HEK293 (cell line): ENCODE measurements around the gene TAS2R60.

Source experiments
- CTCF ChIA-PET: fragments of 350-600 bp; formaldehyde crosslinking; extraction: SDS; loops from one replicate; lab custom pipeline; 2021; ENCODE audit warnings: antibody characterized with exemption; lab: Yijun Ruan, JAX
- POLR2A ChIA-PET: fragments of 300-600 bp; formaldehyde crosslinking; extraction: SDS; loops from one replicate; lab custom pipeline; 2020; ENCODE audit warnings: antibody characterized with exemption, inconsistent platforms; lab: Yijun Ruan, JAX
- H3K27ac ChIP-seq: fragments of 200-500 bp; sonication (Bioruptor generic); 2 replicates; pipeline ENCODE4 v1.5.1; 2014; ENCODE audit warnings: low read depth, low read length, control low read depth, inconsistent platforms; ENCODE audit errors: extremely low read depth
- H3K36me3 ChIP-seq, 2 experiments: fragments of 200-500 bp in 1 of 2; sonication (Bioruptor generic) in 1 of 2; 1 replicate in 1 of 2; 2 replicates in 1 of 2; pipeline ENCODE4 v1.5.1; 2014 to 2017; ENCODE audit warnings: inconsistent platforms in 2 of 2, low read length in 2 of 2; ENCODE audit not compliant: control insufficient read depth in 2 of 2, insufficient read depth in 1 of 2
- H3K4me1 ChIP-seq: fragments of 200-500 bp; sonication (Bioruptor generic); 2 replicates; pipeline ENCODE4 v1.5.1; 2014; ENCODE audit warnings: mild to moderate bottlenecking, low read length, inconsistent platforms; ENCODE audit not compliant: control insufficient read depth, insufficient read depth
- H3K4me3 ChIP-seq: 2 replicates; pipeline ENCODE4 v1.5.1; 2011; ENCODE audit warnings: low read depth, mild to moderate bottlenecking, control low read depth, low read length, moderate library complexity
- H3K9me3 ChIP-seq: fragments of 200-500 bp; sonication (Bioruptor generic); 2 replicates; pipeline ENCODE4 v1.5.1; 2014; ENCODE audit warnings: low read depth, low read length, inconsistent platforms; ENCODE audit not compliant: control insufficient read depth, insufficient read depth
- GLI4 ChIP-seq: fragments of 450-650 bp; formaldehyde crosslinking; IDR thresholded peaks from 2 replicates; pipeline ENCODE4 v1.5.1; 2016; ENCODE audit warnings: missing biosample characterization, missing genetic modification characterization
- IKZF3 ChIP-seq: fragments of 450-650 bp; IDR thresholded peaks from 2 replicates; pipeline ENCODE4 v1.5.0; 2018; ENCODE audit warnings: missing biosample characterization, mild to moderate bottlenecking, missing genetic modification characterization, moderate library complexity
- KLF9 ChIP-seq: fragments of 450-650 bp; formaldehyde crosslinking; IDR thresholded peaks from 2 replicates; pipeline ENCODE4 v1.5.1; 2016; ENCODE audit warnings: missing biosample characterization, missing genetic modification characterization, low read depth
- SCRT2 ChIP-seq: fragments of 450-650 bp; formaldehyde crosslinking; IDR thresholded peaks from 2 replicates; pipeline ENCODE4 v1.5.1; 2016; ENCODE audit warnings: missing biosample characterization, missing genetic modification characterization
- ZBTB20 ChIP-seq: fragments of 450-650 bp; formaldehyde crosslinking; IDR thresholded peaks from 2 replicates; pipeline ENCODE4 v1.5.1; 2016; ENCODE audit warnings: missing biosample characterization, missing genetic modification characterization
- ZEB2 ChIP-seq: fragments of 450-650 bp; formaldehyde crosslinking; IDR thresholded peaks from 2 replicates; pipeline ENCODE4 v1.5.1; 2016; ENCODE audit warnings: missing biosample characterization, missing genetic modification characterization
- ZNF10 ChIP-seq: fragments of 450-650 bp; formaldehyde crosslinking; IDR thresholded peaks from 2 replicates; pipeline ENCODE4 v1.5.1; 2017; ENCODE audit warnings: missing biosample characterization, missing genetic modification characterization
- ZNF157 ChIP-seq: fragments of 450-650 bp; formaldehyde crosslinking; IDR thresholded peaks from 2 replicates; pipeline ENCODE4 v1.5.1; 2016; ENCODE audit warnings: missing biosample characterization, missing genetic modification characterization
- ZNF274 ChIP-seq, 2 experiments: fragments of 200-500 bp in 1 of 2; fragments of 450-650 bp in 1 of 2; sonication (Bioruptor generic) in 1 of 2; formaldehyde crosslinking in 1 of 2; IDR thresholded peaks; 2 replicates each; pipeline versions ENCODE4 v1.5.1 to v1.6.1; 2014 to 2016; ENCODE audit warnings: borderline replicate concordance in 1 of 2, inconsistent platforms in 1 of 2, low read length in 1 of 2, missing biosample characterization in 1 of 2, missing genetic modification characterization in 1 of 2
- ZNF37A ChIP-seq: fragments of 450-650 bp; IDR thresholded peaks from 2 replicates; pipeline ENCODE4 v1.5.1; 2018; ENCODE audit warnings: missing biosample characterization, missing genetic modification characterization
- ZNF404 ChIP-seq: fragments of 450-650 bp; formaldehyde crosslinking; IDR thresholded peaks from 2 replicates; pipeline ENCODE4 v1.5.1; 2017; ENCODE audit warnings: missing biosample characterization, missing genetic modification characterization
- ZNF514 ChIP-seq: fragments of 450-650 bp; formaldehyde crosslinking; IDR thresholded peaks from 2 replicates; pipeline ENCODE4 v1.5.1; 2016; ENCODE audit warnings: missing biosample characterization, missing genetic modification characterization
- ZNF571 ChIP-seq: fragments of 450-650 bp; formaldehyde crosslinking; IDR thresholded peaks from 2 replicates; pipeline ENCODE4 v1.5.0; 2017; ENCODE audit warnings: missing biosample characterization, missing genetic modification characterization
- ZNF585B ChIP-seq: fragments of 450-650 bp; formaldehyde crosslinking; IDR thresholded peaks from 2 replicates; pipeline ENCODE4 v1.5.1; 2016; ENCODE audit warnings: missing biosample characterization, missing genetic modification characterization
- ZNF596 ChIP-seq: fragments of 450-650 bp; IDR thresholded peaks from 2 replicates; pipeline ENCODE4 v1.5.0; 2018; ENCODE audit warnings: missing biosample characterization, mild to moderate bottlenecking, missing genetic modification characterization, moderate library complexity
- ZNF626 ChIP-seq: fragments of 450-650 bp; sonication (Bioruptor Pico); formaldehyde crosslinking; IDR thresholded peaks from 2 replicates; pipeline ENCODE4 v1.5.1; 2018; ENCODE audit warnings: missing biosample characterization, missing genetic modification characterization, inconsistent platforms
- ZNF701 ChIP-seq: fragments of 450-650 bp; formaldehyde crosslinking; IDR thresholded peaks from 2 replicates; pipeline ENCODE4 v1.5.1; 2016; ENCODE audit warnings: missing biosample characterization, missing genetic modification characterization
- ZNF776 ChIP-seq: fragments of 450-650 bp; formaldehyde crosslinking; IDR thresholded peaks from 2 replicates; pipeline ENCODE4 v1.5.0; 2017; ENCODE audit warnings: missing biosample characterization, missing genetic modification characterization, borderline replicate concordance
- TF ChIP-seq, protein P1 (sequence below): fragments of 450-650 bp; formaldehyde crosslinking; IDR thresholded peaks from 2 replicates; pipeline ENCODE4 v1.5.1; 2016; ENCODE audit warnings: missing biosample characterization, missing genetic modification characterization
- TF ChIP-seq, protein P2 (sequence below): fragments of 450-650 bp; formaldehyde crosslinking; IDR thresholded peaks from 2 replicates; pipeline ENCODE4 v1.5.1; 2016; ENCODE audit warnings: missing biosample characterization, missing genetic modification characterization

Gene TAS2R60

DNA sequence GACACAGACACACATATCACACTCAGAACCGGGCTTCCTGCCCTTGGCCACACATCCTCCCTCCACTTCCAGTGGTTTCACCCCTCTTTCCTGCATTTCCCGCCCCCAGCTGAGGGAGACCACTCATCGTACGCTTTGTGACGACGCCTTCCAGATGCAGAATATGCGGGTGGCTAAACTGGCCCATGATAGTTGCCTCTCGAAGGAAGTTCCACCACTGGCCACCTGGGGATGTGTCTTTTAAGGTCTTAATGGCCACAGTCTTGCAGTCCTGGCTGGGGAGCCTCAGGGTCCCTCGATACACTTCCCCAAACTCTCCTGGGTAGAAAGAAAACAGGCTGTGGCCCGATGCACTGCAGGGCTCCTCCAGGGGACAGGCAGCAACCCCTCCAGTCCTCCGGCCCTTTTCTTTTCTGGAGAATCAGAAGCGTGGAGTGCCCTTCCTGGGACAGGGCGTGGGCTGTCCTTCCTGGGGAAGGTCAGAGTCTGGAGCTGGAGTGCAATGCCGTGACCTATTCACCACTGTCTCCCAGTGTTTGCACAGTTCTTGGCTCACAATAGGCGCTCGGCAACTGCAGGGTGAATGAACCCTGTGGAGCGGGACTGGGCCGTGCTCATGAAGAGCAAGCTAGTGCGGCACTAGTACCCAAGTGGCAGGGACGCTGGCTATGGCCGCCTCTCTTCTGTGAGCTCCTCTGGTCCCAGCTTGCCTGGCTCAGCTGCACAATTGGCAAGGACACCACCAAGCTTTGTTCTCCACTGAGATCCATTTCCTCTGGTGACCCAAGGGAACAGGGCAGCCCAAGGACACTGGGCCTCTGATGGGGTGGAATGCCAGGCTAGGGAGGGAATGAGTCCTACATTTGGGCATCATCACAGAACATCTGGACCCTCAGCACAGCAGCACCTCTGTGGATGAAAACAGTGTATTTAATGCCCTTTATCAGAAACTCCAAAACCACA lies 47.8 kb upstream of the TAS2R60 start:
- CTCF ChIA-PET, result interaction anchor here (0.5 to 1.0 kb wide), 4 partner anchors 10 to 489 kb away, joined by 3 to 4 read pairs (median 3); no protein-coding TSS in a partner anchor
- Histone ChIP-seq H3K27ac (no peak overlapping the region), H3K36me3 (peaks cover 0 to 21% of the 10 kb centered on the region in 2 experiments; a peak in 1 of 3 replicates), H3K4me3 (no peak overlapping the region), H3K4me1 (no peaks in the 10 kb centered on the region), H3K9me3 (no peaks in the 10 kb centered on the region)
- POLR2A ChIA-PET, result interaction anchor here (0.6 to 1.1 kb wide), 4 partner anchors 8 to 14 kb away, joined by 3 to 11 read pairs (median 3); no protein-coding TSS in a partner anchor
- TF ChIP-seq SCRT2 (tag by site-specific recombination) (no peak), ZEB2 (tag by site-specific recombination) (no peak), GLI4 (tag by site-specific recombination) (no peak), ZNF776 (tag by site-specific recombination) (no peak), IKZF3 (no peak)

DNA sequence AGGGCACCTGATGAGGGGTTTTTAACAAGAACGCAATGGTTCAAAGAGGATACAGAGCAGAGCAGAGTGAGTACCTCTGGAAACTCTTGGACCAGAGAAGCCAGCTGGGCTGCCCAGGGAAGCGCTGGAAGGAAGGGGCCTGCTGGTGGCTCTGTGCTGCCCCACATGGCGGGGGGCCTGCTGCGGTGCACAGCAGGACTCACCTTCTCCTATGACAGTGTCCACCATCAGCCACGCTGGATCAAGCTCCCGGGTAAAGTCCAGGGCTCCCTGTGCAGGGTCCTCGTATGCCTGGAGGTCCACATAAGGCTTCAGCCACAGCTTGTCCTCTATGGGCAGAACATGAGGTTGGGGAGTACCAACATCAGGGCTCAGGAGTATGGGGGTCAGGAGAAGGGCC lies 47.1 kb upstream of the TAS2R60 start:
- Histone ChIP-seq H3K9me3 (no peaks in the 10 kb centered on the region), H3K36me3 (peaks cover 0 to 15% of the 10 kb centered on the region in 2 experiments; a peak in 1 of 3 replicates), H3K4me3 (no peak overlapping the region), H3K27ac (no peak overlapping the region), H3K4me1 (no peaks in the 10 kb centered on the region)
- CTCF ChIA-PET, result interaction anchor here (0.5 to 1.0 kb wide), 3 partner anchors 11 to 394 kb away, joined by 3 read pairs; no protein-coding TSS in a partner anchor
- TF ChIP-seq ZNF571 (tag by site-specific recombination), result no peak
- TF ChIP-seq ZNF157 (tag by site-specific recombination), result no peak
- TF ChIP-seq, protein P1, sequence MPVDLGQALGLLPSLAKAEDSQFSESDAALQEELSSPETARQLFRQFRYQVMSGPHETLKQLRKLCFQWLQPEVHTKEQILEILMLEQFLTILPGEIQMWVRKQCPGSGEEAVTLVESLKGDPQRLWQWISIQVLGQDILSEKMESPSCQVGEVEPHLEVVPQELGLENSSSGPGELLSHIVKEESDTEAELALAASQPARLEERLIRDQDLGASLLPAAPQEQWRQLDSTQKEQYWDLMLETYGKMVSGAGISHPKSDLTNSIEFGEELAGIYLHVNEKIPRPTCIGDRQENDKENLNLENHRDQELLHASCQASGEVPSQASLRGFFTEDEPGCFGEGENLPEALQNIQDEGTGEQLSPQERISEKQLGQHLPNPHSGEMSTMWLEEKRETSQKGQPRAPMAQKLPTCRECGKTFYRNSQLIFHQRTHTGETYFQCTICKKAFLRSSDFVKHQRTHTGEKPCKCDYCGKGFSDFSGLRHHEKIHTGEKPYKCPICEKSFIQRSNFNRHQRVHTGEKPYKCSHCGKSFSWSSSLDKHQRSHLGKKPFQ (tag by site-specific recombination), result no peak
- no peak for TF ChIP-seq ZNF10 (tag by site-specific recombination)
- no peak for TF ChIP-seq ZNF596
- TF ChIP-seq ZNF701, result no peak
- no peak for TF ChIP-seq ZNF37A
- no peak for TF ChIP-seq KLF9 (tag by site-specific recombination)
- TF ChIP-seq ZNF274 (IDR thresholded peaks at IDR 0.05; ENCODE audit: low read length), result no peak
- TF ChIP-seq ZNF274 (tag by site-specific recombination; IDR thresholded peaks at IDR 0.05; ENCODE audit: borderline replicate concordance), result no peak
- no peak for TF ChIP-seq ZNF585B (tag by site-specific recombination)
- no peak for TF ChIP-seq ZNF404
- POLR2A ChIA-PET, result interaction anchor here (0.9 to 1.1 kb wide), 3 partner anchors 9 to 14 kb away, joined by 3 read pairs; no protein-coding TSS in a partner anchor

DNA sequence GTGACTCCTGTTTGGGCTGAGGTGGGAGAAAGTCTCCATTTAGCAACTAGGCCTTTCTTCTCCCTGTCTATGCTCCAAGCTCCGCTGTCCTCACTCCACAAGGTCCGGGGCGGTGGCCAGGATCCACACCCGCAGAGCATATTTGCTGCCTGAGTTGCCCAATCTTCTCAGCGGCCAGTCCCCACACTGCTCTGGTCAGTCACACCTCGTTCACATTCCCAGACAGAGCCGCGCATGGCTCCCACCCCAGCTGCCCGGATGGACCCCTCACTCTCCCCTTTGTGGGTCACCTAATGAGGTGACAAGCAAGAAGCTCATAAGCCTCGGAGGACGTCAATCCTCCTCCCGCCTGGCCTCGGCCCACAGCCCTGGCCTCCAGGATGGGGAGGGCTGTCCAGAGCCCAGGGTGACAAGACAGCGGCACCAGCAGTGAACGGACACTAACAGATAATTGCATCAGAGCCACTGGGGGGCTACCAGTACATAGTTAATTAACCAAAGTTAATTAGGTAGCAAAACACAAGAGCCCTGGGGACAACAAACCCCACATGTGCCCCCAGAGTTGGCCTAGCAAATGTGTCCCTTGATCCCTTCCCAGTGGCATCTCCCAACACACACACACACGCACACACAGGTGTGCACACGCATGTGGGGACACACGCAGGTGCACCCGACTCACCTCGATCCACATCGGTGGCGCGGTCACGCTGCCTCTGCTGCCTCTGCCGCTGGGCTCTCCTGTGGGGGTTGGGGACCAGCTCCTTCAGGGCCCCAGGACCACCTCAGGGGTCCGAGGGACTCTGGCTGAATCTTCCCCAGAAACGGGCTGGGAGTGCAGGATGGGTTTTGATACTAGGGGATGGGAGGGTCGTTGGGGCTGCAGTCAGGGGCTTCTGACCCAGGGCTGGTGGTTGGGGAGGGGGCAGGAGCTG lies 46.4 kb upstream of the TAS2R60 start:
- Histone ChIP-seq H3K36me3 (peaks cover 0 to 8% of the 10 kb centered on the region in 2 experiments; a peak in 1 of 3 replicates), H3K4me1 (no peaks in the 10 kb centered on the region), H3K27ac (no peak overlapping the region), H3K4me3 (no peak overlapping the region), H3K9me3 (no peaks in the 10 kb centered on the region)
- ChIA-PET POLR2A (interaction anchor here (0.6 to 1.1 kb wide), 4 partner anchors 9 to 107 kb away, joined by 3 to 11 read pairs (median 3); no protein-coding TSS in a partner anchor), CTCF (no interaction called here)
- TF ChIP-seq ZNF626 (tag by site-specific recombination) (no peak), ZBTB20 (tag by site-specific recombination) (no peak), ZNF514 (no peak)
- TF ChIP-seq, protein P2, sequence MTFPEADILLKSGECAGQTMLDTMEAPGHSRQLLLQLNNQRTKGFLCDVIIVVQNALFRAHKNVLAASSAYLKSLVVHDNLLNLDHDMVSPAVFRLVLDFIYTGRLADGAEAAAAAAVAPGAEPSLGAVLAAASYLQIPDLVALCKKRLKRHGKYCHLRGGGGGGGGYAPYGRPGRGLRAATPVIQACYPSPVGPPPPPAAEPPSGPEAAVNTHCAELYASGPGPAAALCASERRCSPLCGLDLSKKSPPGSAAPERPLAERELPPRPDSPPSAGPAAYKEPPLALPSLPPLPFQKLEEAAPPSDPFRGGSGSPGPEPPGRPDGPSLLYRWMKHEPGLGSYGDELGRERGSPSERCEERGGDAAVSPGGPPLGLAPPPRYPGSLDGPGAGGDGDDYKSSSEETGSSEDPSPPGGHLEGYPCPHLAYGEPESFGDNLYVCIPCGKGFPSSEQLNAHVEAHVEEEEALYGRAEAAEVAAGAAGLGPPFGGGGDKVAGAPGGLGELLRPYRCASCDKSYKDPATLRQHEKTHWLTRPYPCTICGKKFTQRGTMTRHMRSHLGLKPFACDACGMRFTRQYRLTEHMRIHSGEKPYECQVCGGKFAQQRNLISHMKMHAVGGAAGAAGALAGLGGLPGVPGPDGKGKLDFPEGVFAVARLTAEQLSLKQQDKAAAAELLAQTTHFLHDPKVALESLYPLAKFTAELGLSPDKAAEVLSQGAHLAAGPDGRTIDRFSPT (tag by site-specific recombination), result no peak
